Kidney (tissue), 14 donors: Measurements from ENCODE around the gene CRYZL1. TPM values are rescaled to one million over a fixed set of nuclear protein-coding genes. Genes with fewer than 3 reads are reported as not detected.

Experiments used
- DNase-seq, 5 donors: peaks; one replicate each; pipeline ENCODE4 v3.0.0-alpha.2; 2013 to 2020
- FAIRE-seq: peaks from 2 replicates; lab custom pipeline; 2012; peaks lifted over from hg19 to GRCh38; lab: Jason Lieb, UNC
- H3K27ac ChIP-seq, 2 donors: one replicate each; pipeline ENCODE4 v1.7.0; 2013; ENCODE audit warnings: low read depth in 2 of 2, low read length in 2 of 2, inconsistent platforms in 1 of 2
- H3K27me3 ChIP-seq: one replicate; pipeline ENCODE4 v1.7.1; 2013; ENCODE audit warnings: low read length, inconsistent platforms; ENCODE audit not compliant: control insufficient read depth, insufficient read depth
- H3K36me3 ChIP-seq, 3 donors: one replicate each; pipeline versions ENCODE4 v1.7.0 to v1.7.1; 2013; ENCODE audit warnings: low read length in 3 of 3, control low read depth in 1 of 3, inconsistent platforms in 1 of 3; ENCODE audit not compliant: insufficient read depth in 3 of 3, control insufficient read depth in 2 of 3
- H3K4me1 ChIP-seq, 3 donors: one replicate each; pipeline versions ENCODE4 v1.7.0 to v1.7.1; 2013; ENCODE audit warnings: low read length in 3 of 3, inconsistent platforms in 1 of 3, low read depth in 1 of 3; ENCODE audit not compliant: control insufficient read depth in 2 of 3, insufficient read depth in 2 of 3
- H3K4me3 ChIP-seq, 3 donors: one replicate each; pipeline versions ENCODE4 v1.7.0 to v1.8.1; 2013; ENCODE audit warnings: low read length in 3 of 3, control low read depth in 1 of 3, inconsistent platforms in 1 of 3
- H3K9ac ChIP-seq, 3 donors: one replicate each; pipeline versions ENCODE4 v1.7.0 to v1.7.1; 2013; ENCODE audit warnings: low read length in 3 of 3, control low read depth in 1 of 3, inconsistent platforms in 1 of 3
- H3K9me3 ChIP-seq, 3 donors: one replicate each; pipeline versions ENCODE4 v1.7.0 to v1.7.1; 2013; ENCODE audit warnings: low read length in 3 of 3, control low read depth in 1 of 3, inconsistent platforms in 1 of 3; ENCODE audit not compliant: control insufficient read depth in 2 of 3, insufficient read depth in 1 of 3
- intact Hi-C: fragments of 100-400 bp; cut with DNase I; formaldehyde crosslinking; loops from one replicate; pipeline ENCODE4 v1.11.1; 2022
- polyA plus RNA-seq: library from polyadenylated mRNA; stranded (reverse); fragments of 350-450 nt; fragmentation: Illumina TruSeq; extraction: RNeasy Lipid Tissue Mini Kit (QIAGEN cat#74804); gene quantifications from one replicate; pipeline ENCODE4 v1.2.3, GENCODE V29; 2014; ENCODE audit warnings: low read depth, low replicate concordance; ENCODE audit not compliant: insufficient read depth
- total RNA-seq: library from RNA; stranded (reverse); fragmentation: NEBNext Ultra II Directional; extraction: Animal tissue kit (Norgen Biotek cat#: 25700); gene quantifications from one replicate; pipeline ENCODE4 v1.2.1, GENCODE V29; 2021
- TF ChIP-seq, protein P1 (sequence below): IDR thresholded peaks from 3 replicates; pipeline ENCODE4 v1.5.1; 2012; ENCODE audit warnings: mild to moderate bottlenecking, moderate library complexity, borderline replicate concordance; ENCODE audit not compliant: insufficient read depth; ENCODE audit errors: extremely low read depth
- donor health status: control.
- donor health status: control.
- donor health status: control.
- donor health status: control.
- donor health status: control.
- donor health status: DM: yes; HTN: yes; CAD: no.
- donor health status: Normal renal cell carcinoma (clear cell type).

Gene CRYZL1
- total and polyA plus RNA-seq, 2 donors from 2014 or later, result 34.1 to 40.8 TPM

DNA sequence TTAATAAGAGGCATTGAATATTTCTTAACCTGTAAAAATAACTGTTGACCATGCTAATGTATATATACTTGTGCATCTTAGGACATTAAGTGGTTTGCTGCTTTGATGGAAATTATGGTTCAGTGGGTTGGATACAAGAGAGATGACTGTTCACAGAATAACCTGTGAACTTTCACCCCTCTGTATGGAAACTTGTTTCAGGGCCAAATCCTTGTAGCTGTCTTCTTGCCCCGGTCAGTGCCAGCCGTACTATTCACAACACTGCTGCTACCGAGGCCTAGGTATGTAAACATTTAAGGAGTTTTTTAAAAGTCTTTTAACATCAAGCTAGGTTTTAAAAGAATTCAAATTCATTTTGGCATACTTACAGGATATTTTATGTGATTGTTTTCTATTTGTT lies 69.2 kb downstream of the CRYZL1 start:
- DNase-seq, result no peak
- H3K9ac ChIP-seq, result no peak overlapping the region
- H3K36me3 ChIP-seq, result peaks cover 5 to 58% (median 35%) of the 10 kb centered on the region in 3 donors
- no peak for FAIRE-seq
- no peaks in the 10 kb centered on the region for H3K9me3 ChIP-seq
- TF ChIP-seq, protein P1, sequence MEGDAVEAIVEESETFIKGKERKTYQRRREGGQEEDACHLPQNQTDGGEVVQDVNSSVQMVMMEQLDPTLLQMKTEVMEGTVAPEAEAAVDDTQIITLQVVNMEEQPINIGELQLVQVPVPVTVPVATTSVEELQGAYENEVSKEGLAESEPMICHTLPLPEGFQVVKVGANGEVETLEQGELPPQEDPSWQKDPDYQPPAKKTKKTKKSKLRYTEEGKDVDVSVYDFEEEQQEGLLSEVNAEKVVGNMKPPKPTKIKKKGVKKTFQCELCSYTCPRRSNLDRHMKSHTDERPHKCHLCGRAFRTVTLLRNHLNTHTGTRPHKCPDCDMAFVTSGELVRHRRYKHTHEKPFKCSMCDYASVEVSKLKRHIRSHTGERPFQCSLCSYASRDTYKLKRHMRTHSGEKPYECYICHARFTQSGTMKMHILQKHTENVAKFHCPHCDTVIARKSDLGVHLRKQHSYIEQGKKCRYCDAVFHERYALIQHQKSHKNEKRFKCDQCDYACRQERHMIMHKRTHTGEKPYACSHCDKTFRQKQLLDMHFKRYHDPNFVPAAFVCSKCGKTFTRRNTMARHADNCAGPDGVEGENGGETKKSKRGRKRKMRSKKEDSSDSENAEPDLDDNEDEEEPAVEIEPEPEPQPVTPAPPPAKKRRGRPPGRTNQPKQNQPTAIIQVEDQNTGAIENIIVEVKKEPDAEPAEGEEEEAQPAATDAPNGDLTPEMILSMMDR, result no peak
- H3K4me1 ChIP-seq, result no peaks in the 10 kb centered on the region
- intact Hi-C loops, result no loop called here
- H3K27ac ChIP-seq, result no peak overlapping the region
- H3K27me3 ChIP-seq, result no peaks in the 10 kb centered on the region
- no peak overlapping the region for H3K4me3 ChIP-seq

DNA sequence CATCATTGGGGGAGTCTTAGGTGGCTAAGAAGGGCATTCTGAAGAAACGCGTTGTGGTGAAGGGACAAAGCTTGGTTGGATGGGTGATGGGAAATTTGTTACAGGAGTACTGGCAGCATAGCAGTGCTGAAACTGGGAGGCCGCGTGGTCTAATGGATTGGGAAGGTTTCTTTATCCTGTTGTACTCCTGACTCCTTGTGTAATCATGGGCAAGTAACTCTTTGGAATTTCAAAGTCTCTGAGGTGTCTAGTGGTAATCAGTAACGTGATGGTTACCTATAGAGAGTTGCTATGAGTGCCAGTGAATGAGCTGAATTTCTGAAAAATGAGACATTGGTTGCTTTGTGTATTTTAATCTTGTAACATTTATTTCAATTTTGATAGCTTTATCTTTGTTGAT lies 71.5 kb downstream of the CRYZL1 start:
- FAIRE-seq, result no peak
- TF ChIP-seq, protein P1, result no peak
- H3K9ac ChIP-seq, result no peak overlapping the region
- H3K4me1 ChIP-seq, result no peaks in the 10 kb centered on the region
- H3K27ac ChIP-seq, result no peak overlapping the region
- H3K4me3 ChIP-seq, result no peak overlapping the region
- DNase-seq, result no peak
- no peaks in the 10 kb centered on the region for H3K27me3 ChIP-seq
- intact Hi-C loops, result no loop called here
- no peaks in the 10 kb centered on the region for H3K9me3 ChIP-seq
- H3K36me3 ChIP-seq, result peaks cover 2 to 55% (median 33%) of the 10 kb centered on the region in 3 donors

DNA sequence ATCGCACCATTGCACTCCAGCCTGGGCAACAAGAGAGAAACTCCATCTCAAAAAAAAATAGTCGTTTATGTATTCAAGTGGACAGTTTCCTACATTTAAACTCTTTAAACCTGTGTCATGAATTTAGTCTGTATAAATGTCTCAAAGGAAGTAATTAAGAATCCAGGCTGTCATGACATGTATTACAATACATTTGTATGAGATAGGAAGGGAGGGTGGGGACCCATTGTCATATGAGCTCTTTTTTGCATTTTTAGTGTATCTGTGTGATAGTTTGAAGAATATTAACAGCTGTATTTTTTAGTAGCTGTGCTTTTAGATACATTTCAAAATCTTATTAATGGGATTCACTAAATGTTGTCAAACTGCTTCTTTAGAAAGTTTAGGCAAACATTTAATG lies 73.1 kb downstream of the CRYZL1 start:
- TF ChIP-seq, protein P1, result no peak
- H3K9me3 ChIP-seq, result no peaks in the 10 kb centered on the region
- no peaks in the 10 kb centered on the region for H3K4me1 ChIP-seq
- H3K36me3 ChIP-seq, result peaks cover 2 to 47% (median 24%) of the 10 kb centered on the region in 3 donors
- FAIRE-seq, result no peak
- no peak overlapping the region for H3K4me3 ChIP-seq
- intact Hi-C loops, result no loop called here
- no peak overlapping the region for H3K9ac ChIP-seq
- no peak overlapping the region for H3K27ac ChIP-seq
- DNase-seq, result no peak
- no peaks in the 10 kb centered on the region for H3K27me3 ChIP-seq

DNA sequence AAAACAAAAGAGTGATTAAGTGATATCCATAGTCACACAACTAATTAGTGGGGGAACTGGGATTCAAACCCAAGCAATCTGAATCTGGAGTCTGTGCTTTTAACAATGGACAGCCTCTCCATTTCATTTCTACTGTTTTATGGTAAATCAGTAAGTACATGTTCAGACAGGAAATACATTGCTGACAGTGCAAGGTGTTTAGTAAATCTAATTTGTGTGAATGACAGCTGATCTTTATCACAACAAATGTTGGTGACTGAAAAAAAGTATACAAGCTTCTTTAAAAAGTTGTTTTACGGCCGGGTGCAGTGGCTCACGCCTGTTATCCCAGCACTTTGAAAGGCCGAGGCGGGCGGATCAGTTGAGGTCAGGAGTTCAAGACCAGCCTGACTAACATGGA lies 73.6 kb downstream of the CRYZL1 start:
- no peak for FAIRE-seq
- intact Hi-C loops, result no loop called here
- TF ChIP-seq, protein P1, result no peak
- H3K27ac ChIP-seq, result no peak overlapping the region
- H3K27me3 ChIP-seq, result no peaks in the 10 kb centered on the region
- no peak overlapping the region for H3K9ac ChIP-seq
- H3K36me3 ChIP-seq, result peaks cover 0 to 44% (median 22%) of the 10 kb centered on the region in 3 donors
- no peak for DNase-seq
- no peaks in the 10 kb centered on the region for H3K4me1 ChIP-seq
- H3K9me3 ChIP-seq, result no peaks in the 10 kb centered on the region
- no peak overlapping the region for H3K4me3 ChIP-seq
